Liver (tissue), 9 donors: Measurements from ENCODE around the gene PCDHAC1. TPM values are rescaled to one million over a fixed set of nuclear protein-coding genes. Genes with fewer than 3 reads are reported as not detected.
A peak's percentile ranks its signal among the peaks of the same experiment; 100 is the strongest.

ENCODE experiments used
- DNase-seq: peaks from one replicate; pipeline ENCODE4 v3.0.0-alpha.2; 2017; ENCODE audit warnings: low spot score
- H3K27ac ChIP-seq, 2 donors: one replicate each; pipeline ENCODE4 v1.7.0; 2013; ENCODE audit warnings: inconsistent platforms in 2 of 2, low read length in 2 of 2, control low read depth in 1 of 2, low read depth in 1 of 2, mild to moderate bottlenecking in 1 of 2
- H3K27me3 ChIP-seq, 4 donors: one replicate each; pipeline versions ENCODE4 v1.6.1 to v1.7.0; 2013; ENCODE audit warnings: low read length in 3 of 4, inconsistent platforms in 1 of 4, mild to moderate bottlenecking in 1 of 4, moderate library complexity in 1 of 4; ENCODE audit not compliant: control insufficient read depth in 4 of 4, insufficient read depth in 4 of 4
- H3K36me3 ChIP-seq, 4 donors: one replicate each; pipeline versions ENCODE4 v1.6.1 to v1.7.0; 2013; ENCODE audit warnings: low read length in 3 of 4, mild to moderate bottlenecking in 3 of 4, low read depth in 1 of 4, moderate library complexity in 1 of 4; ENCODE audit not compliant: control insufficient read depth in 4 of 4, insufficient read depth in 3 of 4
- H3K4me1 ChIP-seq, 4 donors: one replicate each; pipeline versions ENCODE4 v1.6.1 to v1.7.0; 2013; ENCODE audit warnings: low read length in 3 of 4, mild to moderate bottlenecking in 3 of 4, moderate library complexity in 1 of 4; ENCODE audit not compliant: control insufficient read depth in 4 of 4, insufficient read depth in 4 of 4
- H3K4me3 ChIP-seq, 3 donors: one replicate each; pipeline versions ENCODE4 v1.6.1 to v1.7.0; 2013; ENCODE audit warnings: low read length in 3 of 3, control low read depth in 1 of 3, low read depth in 1 of 3, mild to moderate bottlenecking in 1 of 3
- H3K9ac ChIP-seq, 2 donors: one replicate each; pipeline ENCODE4 v1.7.0; 2013; ENCODE audit warnings: low read length in 2 of 2, mild to moderate bottlenecking in 2 of 2, moderate library complexity in 2 of 2, control low read depth in 1 of 2, low read depth in 1 of 2
- H3K9me3 ChIP-seq, 4 donors: one replicate each; pipeline versions ENCODE4 v1.6.1 to v1.7.0; 2013; ENCODE audit warnings: low read length in 3 of 4; ENCODE audit not compliant: control insufficient read depth in 4 of 4
- EGR1 ChIP-seq, 2 donors: IDR thresholded peaks; 2 replicates each; pipeline ENCODE4 v1.6.1; 2016 to 2018; ENCODE audit warnings: antibody characterized with exemption in 2 of 2, low read depth in 2 of 2
- FOXA1 ChIP-seq: IDR thresholded peaks from 2 replicates; pipeline ENCODE4 v1.6.1; 2016; ENCODE audit warnings: antibody characterized with exemption
- GABPA ChIP-seq, 2 donors: IDR thresholded peaks in 1 of 2; conservative IDR thresholded peaks in 1 of 2; 2 replicates each; pipeline ENCODE4 v1.6.1; 2016; ENCODE audit warnings: antibody characterized with exemption in 2 of 2, mild to moderate bottlenecking in 1 of 2, moderate library complexity in 1 of 2
- HNF4A ChIP-seq, 2 donors: conservative IDR thresholded peaks; 2 replicates each; pipeline ENCODE4 v1.6.1; 2016; ENCODE audit warnings: antibody characterized with exemption in 2 of 2, mild to moderate bottlenecking in 2 of 2
- HNF4G ChIP-seq: IDR thresholded peaks from 2 replicates; pipeline ENCODE4 v1.6.1; 2016; ENCODE audit warnings: antibody characterized with exemption
- JUND ChIP-seq, 2 donors: IDR thresholded peaks; 2 replicates each; pipeline ENCODE4 v1.6.1; 2016; ENCODE audit warnings: antibody characterized with exemption in 2 of 2
- NR2F2 ChIP-seq: IDR thresholded peaks from 2 replicates; pipeline ENCODE4 v1.6.1; 2016; ENCODE audit warnings: antibody characterized with exemption
- RAD21 ChIP-seq, 2 donors: IDR thresholded peaks; 2 replicates each; pipeline ENCODE4 v1.6.1; 2016; ENCODE audit warnings: antibody characterized with exemption in 2 of 2, mild to moderate bottlenecking in 2 of 2
- RXRA ChIP-seq, 2 donors: IDR thresholded peaks; 2 replicates each; pipeline ENCODE4 v1.6.1; 2017 to 2018; ENCODE audit warnings: antibody characterized with exemption in 2 of 2, mild to moderate bottlenecking in 1 of 2
- SP1 ChIP-seq: IDR thresholded peaks from 2 replicates; pipeline ENCODE4 v1.6.1; 2018; ENCODE audit warnings: antibody characterized with exemption, mild to moderate bottlenecking
- TAF1 ChIP-seq: conservative IDR thresholded peaks from 2 replicates; pipeline ENCODE4 v1.6.1; 2016; ENCODE audit warnings: antibody characterized with exemption, mild to moderate bottlenecking
- YY1 ChIP-seq: IDR thresholded peaks from 2 replicates; pipeline ENCODE4 v1.6.1; 2016; ENCODE audit warnings: antibody characterized with exemption, mild to moderate bottlenecking
- WGBS: extraction: QIAGEN DNeasy Blood & Tissue Kit; methylation state at CpG from one replicate; pipeline ENCODE4 v1.1.7; 2013; 5-methylcytosine and 5-hydroxymethylcytosine counted together
- polyA plus RNA-seq, 2 donors: library from polyadenylated mRNA; stranded (reverse) in 1 of 2; unstranded in 1 of 2; fragments of 200-250 nt in 1 of 2; fragments of >200 nt in 1 of 2; fragmentation: Nextera tagmentation in 1 of 2; extraction: Ambion mirVana in 1 of 2; gene quantifications; one replicate each; pipeline versions ENCODE4 v1.2.1 to v1.2.3, GENCODE V29; 2013 to 2015
- total RNA-seq, 2 donors: library from RNA; depleted of rRNA; stranded (reverse); fragments of >200 nt; gene quantifications; one replicate each; pipeline ENCODE4 v1.2.3, GENCODE V29; 2014
- TF ChIP-seq, protein P1 (sequence below): fragments of 150-350 bp; IDR thresholded peaks from 2 replicates; pipeline ENCODE4 v1.5.1; 2017; ENCODE audit warnings: improper control_type of control experiment, low read depth, low read length; ENCODE audit not compliant: missing input control
- TF ChIP-seq, protein P2 (sequence below): IDR thresholded peaks from 2 replicates; pipeline ENCODE4 v1.6.1; 2016; ENCODE audit warnings: antibody characterized with exemption
- TF ChIP-seq, protein P3 (sequence below): IDR thresholded peaks from 2 replicates; pipeline ENCODE4 v1.6.1; 2016; ENCODE audit warnings: antibody characterized with exemption
- TF ChIP-seq, protein P4 (sequence below): IDR thresholded peaks from 2 replicates; pipeline ENCODE4 v1.6.1; 2016; ENCODE audit warnings: antibody characterized with exemption
- TF ChIP-seq, protein P5 (sequence below): IDR thresholded peaks from 2 replicates; pipeline ENCODE4 v1.6.1; 2016; ENCODE audit warnings: antibody characterized with exemption, mild to moderate bottlenecking
- donor health status: healthy.
- donor health status: healthy.
- donor health status: healthy.
- donor health status: healthy.
- donor health status: healthy.

Gene PCDHAC1
- total and polyA plus RNA-seq, 4 donors: under 0.01 to 0.25 (median 0.13) TPM; not detected in 1

DNA sequence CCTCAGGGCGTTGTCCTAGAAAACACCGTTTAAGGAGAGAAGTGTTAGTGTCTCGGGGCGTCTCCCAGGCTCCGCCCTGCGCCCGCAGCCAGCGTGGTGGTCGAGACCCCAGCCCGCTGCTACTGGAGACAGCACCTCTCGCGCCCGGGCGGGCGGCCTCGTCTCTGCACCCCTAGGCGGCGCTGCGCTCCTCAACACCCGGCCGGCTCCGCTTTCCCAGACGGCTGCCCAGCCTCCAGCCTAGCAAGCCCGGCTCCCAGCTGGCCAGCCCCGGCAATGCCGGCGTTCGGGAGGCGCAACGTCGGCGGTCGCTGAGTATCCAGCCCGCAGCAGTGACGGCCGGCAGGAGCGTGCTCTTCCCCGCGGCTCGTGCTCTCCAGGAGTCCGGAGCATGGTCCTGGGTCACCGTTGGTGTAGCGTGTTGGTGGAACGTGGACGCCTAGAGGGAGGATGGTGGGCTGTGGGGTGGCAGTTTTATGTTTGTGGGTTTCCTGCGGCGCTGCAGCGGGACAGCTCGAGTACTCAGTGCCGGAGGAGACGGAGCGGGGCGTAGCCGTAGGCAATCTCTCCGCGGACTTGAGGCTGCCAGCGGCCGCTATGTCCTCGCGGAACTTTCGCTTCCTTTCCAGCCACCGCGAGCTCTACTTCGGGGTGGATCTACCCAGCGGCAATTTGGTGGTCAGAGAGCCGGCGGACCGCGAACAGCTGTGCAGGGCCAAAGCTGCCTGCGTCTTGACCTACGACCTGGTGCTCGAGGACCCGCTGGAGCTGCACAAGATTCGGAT lies 536 bp downstream of the PCDHAC1 start:
- Histone ChIP-seq H3K4me3 (peak overlapping the region; percentile 42 to 66 (median 53)), H3K27ac (no peak overlapping the region), H3K27me3 (peaks cover 0 to 6% (median under 1%) of the 10 kb centered on the region in 4 donors), H3K36me3 (no peaks in the 10 kb centered on the region), H3K4me1 (peaks cover 0 to 18% (median 9%) of the 10 kb centered on the region in 4 donors), H3K9me3 (peaks cover 0 to 6% (median 2%) of the 10 kb centered on the region in 4 donors), H3K9ac (no peak overlapping the region)
- TF ChIP-seq EGR1 (IDR thresholded peaks at IDR 0.05; ENCODE audit: low read depth in 2 of 2) (no peak), RAD21 (IDR thresholded peaks at IDR 0.05) (peak; percentile 53 to 74)
- TF ChIP-seq, protein P1, sequence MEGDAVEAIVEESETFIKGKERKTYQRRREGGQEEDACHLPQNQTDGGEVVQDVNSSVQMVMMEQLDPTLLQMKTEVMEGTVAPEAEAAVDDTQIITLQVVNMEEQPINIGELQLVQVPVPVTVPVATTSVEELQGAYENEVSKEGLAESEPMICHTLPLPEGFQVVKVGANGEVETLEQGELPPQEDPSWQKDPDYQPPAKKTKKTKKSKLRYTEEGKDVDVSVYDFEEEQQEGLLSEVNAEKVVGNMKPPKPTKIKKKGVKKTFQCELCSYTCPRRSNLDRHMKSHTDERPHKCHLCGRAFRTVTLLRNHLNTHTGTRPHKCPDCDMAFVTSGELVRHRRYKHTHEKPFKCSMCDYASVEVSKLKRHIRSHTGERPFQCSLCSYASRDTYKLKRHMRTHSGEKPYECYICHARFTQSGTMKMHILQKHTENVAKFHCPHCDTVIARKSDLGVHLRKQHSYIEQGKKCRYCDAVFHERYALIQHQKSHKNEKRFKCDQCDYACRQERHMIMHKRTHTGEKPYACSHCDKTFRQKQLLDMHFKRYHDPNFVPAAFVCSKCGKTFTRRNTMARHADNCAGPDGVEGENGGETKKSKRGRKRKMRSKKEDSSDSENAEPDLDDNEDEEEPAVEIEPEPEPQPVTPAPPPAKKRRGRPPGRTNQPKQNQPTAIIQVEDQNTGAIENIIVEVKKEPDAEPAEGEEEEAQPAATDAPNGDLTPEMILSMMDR: peak; percentile 47
- WGBS: 8% methylated on average over 74 of the region's 74 CpGs
- DNase-seq: peak; percentile 44

DNA sequence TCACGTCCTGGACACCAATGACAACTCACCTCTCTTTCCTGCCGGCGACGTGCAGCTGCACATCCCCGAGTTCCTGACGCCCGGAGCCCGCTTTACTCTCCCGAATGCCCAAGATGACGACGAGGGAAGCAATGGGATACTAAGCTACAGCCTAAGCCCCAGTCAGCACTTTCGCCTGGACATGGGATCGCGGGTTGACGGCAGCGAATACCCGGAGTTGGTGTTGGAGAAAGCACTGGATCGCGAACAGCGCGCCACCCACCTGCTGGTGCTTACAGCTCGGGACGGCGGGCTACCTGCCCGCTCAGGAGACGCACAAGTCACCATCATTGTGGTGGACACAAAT lies 1.1 kb downstream of the PCDHAC1 start:
- Histone ChIP-seq H3K27ac (no peak overlapping the region), H3K9me3 (peaks cover 0 to 6% (median 2%) of the 10 kb centered on the region in 4 donors), H3K4me3 (peak overlapping the region; percentile 42 to 66 (median 53)), H3K9ac (no peak overlapping the region), H3K4me1 (peaks cover 0 to 18% (median 9%) of the 10 kb centered on the region in 4 donors), H3K36me3 (no peaks in the 10 kb centered on the region), H3K27me3 (peaks cover 0 to 6% (median under 1%) of the 10 kb centered on the region in 4 donors)
- 13% methylated on average over 26 of the region's 26 CpGs for WGBS
- DNase-seq: no peak
- TF ChIP-seq EGR1 (IDR thresholded peaks at IDR 0.05; ENCODE audit: low read depth in 2 of 2) (no peak), RXRA (IDR thresholded peaks at IDR 0.05) (no peak), JUND (IDR thresholded peaks at IDR 0.05) (no peak), HNF4G (no peak), FOXA1 (no peak), RAD21 (IDR thresholded peaks at IDR 0.05) (no peak), TAF1 (no peak), GABPA (IDR thresholded peaks at IDR 0.05 in 1 of 2, conservative IDR thresholded peaks at IDR 0.05 in 1 of 2) (no peak), NR2F2 (no peak), YY1 (no peak), HNF4A (conservative IDR thresholded peaks at IDR 0.05) (no peak), SP1 (no peak)
- TF ChIP-seq, protein P2, sequence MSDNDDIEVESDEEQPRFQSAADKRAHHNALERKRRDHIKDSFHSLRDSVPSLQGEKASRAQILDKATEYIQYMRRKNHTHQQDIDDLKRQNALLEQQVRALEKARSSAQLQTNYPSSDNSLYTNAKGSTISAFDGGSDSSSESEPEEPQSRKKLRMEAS: no peak
- TF ChIP-seq, protein P3, sequence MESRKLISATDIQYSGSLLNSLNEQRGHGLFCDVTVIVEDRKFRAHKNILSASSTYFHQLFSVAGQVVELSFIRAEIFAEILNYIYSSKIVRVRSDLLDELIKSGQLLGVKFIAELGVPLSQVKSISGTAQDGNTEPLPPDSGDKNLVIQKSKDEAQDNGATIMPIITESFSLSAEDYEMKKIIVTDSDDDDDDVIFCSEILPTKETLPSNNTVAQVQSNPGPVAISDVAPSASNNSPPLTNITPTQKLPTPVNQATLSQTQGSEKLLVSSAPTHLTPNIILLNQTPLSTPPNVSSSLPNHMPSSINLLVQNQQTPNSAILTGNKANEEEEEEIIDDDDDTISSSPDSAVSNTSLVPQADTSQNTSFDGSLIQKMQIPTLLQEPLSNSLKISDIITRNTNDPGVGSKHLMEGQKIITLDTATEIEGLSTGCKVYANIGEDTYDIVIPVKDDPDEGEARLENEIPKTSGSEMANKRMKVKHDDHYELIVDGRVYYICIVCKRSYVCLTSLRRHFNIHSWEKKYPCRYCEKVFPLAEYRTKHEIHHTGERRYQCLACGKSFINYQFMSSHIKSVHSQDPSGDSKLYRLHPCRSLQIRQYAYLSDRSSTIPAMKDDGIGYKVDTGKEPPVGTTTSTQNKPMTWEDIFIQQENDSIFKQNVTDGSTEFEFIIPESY: no peak
- TF ChIP-seq, protein P4, sequence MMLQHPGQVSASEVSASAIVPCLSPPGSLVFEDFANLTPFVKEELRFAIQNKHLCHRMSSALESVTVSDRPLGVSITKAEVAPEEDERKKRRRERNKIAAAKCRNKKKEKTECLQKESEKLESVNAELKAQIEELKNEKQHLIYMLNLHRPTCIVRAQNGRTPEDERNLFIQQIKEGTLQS: no peak
- TF ChIP-seq, protein P1: no peak
- TF ChIP-seq, protein P5, sequence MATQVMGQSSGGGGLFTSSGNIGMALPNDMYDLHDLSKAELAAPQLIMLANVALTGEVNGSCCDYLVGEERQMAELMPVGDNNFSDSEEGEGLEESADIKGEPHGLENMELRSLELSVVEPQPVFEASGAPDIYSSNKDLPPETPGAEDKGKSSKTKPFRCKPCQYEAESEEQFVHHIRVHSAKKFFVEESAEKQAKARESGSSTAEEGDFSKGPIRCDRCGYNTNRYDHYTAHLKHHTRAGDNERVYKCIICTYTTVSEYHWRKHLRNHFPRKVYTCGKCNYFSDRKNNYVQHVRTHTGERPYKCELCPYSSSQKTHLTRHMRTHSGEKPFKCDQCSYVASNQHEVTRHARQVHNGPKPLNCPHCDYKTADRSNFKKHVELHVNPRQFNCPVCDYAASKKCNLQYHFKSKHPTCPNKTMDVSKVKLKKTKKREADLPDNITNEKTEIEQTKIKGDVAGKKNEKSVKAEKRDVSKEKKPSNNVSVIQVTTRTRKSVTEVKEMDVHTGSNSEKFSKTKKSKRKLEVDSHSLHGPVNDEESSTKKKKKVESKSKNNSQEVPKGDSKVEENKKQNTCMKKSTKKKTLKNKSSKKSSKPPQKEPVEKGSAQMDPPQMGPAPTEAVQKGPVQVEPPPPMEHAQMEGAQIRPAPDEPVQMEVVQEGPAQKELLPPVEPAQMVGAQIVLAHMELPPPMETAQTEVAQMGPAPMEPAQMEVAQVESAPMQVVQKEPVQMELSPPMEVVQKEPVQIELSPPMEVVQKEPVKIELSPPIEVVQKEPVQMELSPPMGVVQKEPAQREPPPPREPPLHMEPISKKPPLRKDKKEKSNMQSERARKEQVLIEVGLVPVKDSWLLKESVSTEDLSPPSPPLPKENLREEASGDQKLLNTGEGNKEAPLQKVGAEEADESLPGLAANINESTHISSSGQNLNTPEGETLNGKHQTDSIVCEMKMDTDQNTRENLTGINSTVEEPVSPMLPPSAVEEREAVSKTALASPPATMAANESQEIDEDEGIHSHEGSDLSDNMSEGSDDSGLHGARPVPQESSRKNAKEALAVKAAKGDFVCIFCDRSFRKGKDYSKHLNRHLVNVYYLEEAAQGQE: no peak
